ENCODE results near the gene NTN1.

Gene NTN1

DNA sequence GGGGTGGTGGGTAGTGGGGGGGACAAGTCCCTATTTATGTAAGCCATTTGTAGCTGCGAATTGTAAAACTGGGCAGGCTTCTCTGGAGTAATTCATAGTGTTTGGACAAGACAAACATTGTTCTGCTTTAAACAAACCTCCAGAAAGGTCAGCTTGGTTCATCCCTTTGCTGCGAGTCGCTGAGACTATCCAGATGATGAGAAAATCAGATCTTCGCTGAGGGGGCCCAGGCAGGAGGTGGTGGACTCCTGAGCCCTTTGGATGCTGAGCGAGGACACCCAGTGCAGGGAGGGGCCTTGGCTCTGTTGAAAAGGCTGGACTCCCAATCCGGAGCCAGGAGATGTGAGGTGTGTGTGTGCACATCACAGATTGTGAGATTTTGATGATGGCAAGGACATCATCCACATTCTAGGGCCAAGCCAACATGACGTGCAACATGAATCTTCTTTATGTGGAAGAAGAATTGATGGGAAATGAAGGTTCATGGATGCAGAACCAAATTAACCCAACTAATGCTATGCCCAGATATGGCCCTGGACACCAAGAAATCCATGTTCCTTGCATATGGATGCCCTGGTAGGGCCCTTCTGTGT lies 15.0 kb upstream of the NTN1 start:
- DNase-seq: no peak

DNA sequence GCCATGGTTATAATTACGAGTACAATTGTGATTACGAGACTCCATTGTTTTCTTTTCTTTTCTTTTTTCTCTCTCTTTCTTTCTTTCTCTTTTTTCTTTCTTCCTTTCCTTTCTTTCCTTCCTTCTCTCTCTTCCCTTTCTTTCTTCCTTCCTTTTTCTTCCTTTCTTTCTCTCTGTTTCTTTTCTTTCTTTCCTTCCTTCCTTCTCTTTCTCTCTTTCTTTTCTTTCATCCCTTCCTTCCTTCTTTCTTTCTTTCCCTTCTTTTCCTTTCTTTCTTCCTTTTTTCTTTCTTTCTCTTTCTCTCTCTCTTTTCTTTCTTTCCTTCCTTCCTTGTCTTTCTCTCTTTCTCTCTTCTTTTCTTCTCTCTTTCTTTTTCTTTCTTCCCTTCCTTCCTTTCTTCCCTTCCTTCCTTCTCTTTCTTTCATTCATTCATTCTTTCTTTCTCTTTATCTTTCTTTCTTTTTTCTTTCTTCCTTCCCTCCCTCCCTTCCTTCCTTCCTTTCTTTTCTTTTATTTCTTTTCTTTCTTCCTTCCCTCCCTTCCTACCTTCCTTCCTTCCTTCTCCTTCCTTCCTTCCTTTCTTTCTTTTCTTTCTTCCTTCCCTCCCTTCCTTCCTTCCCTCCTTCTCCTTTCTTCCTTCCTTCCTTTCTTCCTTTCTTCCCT lies 14.1 kb upstream of the NTN1 start:
- DNase-seq: no peak

DNA sequence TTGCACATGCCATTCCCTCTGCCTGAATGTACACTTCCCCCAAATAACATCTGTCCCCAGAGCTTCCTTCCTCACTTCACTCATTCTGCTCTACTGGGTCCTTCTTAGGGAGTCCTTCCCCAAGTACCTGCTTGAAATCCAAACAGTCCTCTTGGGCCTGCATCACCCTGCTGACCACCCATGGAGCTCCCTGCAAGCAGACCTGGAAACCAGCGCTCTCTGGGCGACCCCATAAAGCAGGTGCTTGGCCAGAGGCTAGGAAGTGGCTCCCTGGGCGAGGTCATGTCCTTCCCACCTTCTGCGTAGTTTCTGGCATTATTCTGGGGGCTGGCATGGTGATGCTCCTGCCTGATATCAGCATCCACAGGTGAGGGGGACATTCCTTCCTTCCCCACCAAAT lies 12.2 kb upstream of the NTN1 start:
- DNase-seq: no peak

DNA sequence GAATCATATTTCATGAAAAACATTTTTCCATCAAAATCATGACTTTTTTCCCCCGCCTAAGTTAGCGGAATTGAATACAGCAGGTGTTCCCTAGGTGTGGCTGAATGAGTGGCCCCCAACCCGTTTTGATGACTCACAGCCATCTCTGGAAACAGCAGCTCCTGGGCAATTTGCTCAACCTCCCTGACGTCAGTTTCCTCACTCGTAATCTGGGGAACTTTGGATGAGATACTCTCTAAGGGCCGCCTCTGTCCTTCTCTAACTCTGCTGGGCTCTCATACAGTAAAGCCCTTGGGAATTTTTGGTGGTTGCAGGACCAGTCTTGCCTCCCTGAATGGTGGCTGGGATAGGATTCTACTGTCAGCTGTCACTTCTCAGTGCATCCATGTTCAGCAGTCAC lies 11.6 kb upstream of the NTN1 start:
- no peak for DNase-seq

DNA sequence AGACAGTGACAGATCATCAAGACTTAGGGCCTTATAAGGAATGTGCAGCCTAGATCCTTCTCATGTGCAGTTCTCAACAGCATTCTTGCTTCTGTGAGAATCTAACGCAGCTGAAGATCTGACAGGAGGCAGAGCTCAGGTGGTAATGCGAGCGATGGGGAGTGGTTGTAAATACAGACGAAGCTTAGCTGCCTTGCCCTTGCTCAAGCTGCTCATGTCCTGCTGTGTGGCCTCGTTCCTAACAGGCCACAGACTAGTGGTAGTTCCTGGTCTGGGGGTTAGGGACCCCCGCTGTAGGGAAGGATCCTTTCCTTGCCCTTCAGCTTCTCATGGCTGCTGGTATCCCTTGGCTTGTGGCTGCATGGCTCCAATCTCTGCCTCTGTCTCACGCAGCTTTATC lies 10.3 kb upstream of the NTN1 start:
- no peak for DNase-seq

DNA sequence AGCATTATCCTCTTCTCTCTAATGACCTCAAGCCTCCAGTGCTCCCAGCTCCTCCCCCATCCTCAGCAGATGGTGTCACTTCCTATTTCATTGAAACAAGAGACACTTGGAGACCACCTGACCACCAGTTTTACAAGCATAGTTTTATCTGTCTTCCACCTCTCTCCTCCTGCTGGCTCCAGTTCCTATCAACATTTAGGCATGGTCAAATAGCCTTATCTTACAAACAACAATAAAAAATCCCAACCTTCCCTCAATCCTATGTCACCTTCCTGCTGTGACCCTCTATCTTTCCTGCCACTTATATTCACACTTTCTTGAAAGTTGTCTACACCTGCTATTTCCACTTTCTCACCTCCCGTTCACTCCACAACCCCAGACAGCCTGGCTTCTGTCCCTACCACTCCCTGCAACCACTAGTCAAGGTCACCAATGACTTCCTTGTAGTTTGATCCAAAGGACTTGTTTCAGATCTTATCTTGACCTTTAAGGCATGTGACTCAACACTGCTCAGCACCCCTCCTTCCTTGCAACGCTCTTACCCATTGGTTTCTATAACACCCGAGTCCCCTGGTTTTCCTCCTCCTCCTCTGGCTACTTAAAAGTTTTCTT lies 4.3 kb upstream of the NTN1 start:
- DNase-seq: no peak

DNA sequence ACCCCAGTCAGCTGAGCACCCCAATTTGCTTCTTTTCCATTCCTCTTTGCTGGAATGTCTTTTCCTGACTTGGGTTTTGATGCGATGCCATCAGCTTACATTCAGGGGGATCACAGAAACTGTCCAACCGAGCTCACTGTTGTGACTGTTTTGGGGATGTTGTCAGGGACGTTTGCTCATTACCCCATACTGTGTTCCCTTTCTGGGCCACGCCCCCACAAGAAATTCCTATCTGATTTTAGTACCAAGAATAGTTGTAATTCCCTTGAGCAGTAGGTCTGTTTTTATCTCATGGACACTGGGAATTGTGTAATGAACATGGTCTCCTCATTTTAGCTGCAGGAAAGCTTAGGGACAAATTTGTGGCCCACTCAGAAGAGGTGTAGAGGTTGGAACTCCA lies 2.6 kb upstream of the NTN1 start:
- no peak for DNase-seq

DNA sequence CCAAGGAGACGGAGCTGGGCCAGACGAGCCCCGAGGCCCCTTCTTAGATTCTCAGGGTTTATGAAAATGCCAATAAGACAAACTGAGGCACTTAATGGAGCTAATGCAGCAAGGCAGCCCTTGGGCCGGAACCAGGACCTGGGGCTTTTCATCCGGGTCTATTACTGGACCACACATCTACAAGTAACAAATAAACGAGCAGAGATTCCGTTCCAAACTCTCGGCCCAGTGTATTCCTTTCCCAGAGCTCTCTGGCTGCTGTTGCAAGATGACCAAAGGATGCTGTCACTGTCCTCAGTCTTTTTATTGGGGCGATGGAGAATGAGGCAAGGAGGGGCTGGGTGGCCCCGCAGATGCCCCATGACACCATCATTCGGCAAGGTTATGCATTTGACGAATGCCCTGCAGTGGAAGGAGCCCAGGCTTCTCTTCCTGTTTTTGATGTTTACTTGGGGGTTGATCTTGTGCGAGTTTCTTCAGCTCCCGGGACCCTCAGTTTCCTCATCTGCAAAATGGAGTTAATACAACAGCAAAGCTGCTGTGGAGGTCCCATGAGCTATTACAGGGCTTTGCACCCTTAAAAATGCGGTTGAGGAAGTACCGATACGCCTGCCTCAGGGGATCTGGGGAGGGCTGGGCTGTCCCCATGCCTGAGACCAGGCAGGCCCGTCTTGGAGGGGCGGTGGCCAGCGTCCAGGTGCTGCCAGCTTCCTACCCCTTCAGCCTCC lies 1.1 kb upstream of the NTN1 start:
- DNase-seq: no peak

DNA sequence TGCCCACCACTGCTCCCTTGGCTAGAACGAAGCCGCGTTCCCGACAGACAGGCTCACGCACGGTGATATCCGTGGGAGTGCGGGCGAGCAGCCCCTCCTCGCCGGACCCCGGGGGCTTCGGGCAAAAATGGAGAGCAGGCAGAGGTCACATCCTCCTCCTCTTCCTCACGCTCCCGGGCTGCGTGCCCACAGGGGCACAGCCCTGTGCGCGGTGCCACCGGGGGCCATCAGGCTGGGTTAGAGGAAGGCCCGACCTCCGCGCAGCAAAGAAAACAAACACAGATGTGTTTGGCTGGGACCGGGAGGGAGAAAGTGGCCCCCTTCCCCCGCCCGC lies 519 bp upstream of the NTN1 start:
- DNase-seq: no peak

DNA sequence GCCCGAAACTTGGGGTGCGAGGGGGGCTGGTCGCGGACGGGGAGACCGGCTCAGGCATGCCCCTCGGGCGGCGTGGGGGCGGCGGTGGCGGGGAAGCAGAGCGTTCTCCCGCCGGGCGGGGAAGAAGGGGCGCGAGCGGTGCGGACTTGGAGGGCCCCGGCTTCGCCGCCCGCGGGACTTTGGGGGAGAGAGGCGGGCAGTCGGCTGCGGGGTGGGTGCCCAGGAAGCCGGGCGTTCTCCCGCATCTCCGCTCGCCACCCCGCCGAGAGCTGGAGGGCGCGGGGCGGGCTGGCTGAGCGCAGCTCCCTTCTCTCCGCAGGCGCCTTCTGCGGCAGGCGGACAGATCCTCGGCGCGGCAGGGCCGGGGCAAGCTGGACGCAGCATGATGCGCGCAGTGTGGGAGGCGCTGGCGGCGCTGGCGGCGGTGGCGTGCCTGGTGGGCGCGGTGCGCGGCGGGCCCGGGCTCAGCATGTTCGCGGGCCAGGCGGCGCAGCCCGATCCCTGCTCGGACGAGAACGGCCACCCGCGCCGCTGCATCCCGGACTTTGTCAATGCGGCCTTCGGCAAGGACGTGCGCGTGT lies 772 bp downstream of the NTN1 start:
- no peak for DNase-seq

DNA sequence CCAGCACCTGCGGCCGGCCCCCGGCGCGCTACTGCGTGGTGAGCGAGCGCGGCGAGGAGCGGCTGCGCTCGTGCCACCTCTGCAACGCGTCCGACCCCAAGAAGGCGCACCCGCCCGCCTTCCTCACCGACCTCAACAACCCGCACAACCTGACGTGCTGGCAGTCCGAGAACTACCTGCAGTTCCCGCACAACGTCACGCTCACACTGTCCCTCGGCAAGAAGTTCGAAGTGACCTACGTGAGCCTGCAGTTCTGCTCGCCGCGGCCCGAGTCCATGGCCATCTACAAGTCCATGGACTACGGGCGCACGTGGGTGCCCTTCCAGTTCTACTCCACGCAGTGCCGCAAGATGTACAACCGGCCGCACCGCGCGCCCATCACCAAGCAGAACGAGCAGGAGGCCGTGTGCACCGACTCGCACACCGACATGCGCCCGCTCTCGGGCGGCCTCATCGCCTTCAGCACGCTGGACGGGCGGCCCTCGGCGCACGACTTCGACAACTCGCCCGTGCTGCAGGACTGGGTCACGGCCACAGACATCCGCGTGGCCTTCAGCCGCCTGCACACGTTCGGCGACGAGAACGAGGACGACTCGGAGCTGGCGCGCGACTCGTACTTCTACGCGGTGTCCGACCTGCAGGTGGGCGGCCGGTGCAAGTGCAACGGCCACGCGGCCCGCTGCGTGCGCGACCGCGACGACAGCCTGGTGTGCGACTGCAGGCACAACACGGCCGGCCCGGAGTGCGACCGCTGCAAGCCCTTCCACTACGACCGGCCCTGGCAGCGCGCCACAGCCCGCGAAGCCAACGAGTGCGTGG lies 1.5 kb downstream of the NTN1 start:
- no peak for DNase-seq

DNA sequence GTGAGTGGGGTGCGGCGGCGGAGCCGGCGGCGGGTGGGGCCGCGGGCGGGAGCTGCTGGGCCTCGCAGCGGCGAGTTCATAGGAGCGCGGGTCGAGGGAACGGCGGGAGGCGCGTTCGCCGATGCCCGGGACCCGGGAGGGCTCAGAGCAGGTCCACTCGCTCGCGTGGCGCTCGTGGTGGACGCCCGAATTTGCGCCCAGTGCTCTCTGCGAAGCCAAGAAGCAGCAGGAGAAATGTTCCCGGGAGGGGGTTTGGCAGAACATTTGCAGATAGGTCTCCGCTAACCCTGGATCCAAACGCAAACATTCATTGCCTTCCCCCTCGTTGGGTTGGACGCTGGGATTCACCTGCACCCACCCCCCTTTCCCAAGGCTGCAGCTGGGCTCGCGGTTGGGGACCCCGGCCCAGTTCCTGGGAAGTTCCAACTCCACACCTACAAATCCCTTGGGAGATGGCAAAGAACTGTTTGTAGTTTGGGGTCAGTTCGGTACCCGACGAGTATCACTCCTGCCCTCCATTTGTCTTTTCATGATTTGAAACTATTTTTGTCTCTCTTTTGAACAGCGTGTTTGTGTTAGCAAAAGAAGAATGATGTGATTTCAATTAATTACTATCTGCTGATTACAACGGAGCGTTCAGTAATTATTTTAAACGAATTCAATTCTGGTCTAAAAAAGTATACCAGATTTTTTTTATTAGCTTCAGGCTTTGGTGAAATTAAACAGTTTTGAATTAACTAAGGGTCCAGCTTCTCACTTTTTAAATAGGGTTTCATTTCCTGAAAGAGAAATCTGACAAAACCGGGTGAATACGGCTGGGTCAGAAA lies 2.3 kb downstream of the NTN1 start:
- DNase-seq: no peak

DNA sequence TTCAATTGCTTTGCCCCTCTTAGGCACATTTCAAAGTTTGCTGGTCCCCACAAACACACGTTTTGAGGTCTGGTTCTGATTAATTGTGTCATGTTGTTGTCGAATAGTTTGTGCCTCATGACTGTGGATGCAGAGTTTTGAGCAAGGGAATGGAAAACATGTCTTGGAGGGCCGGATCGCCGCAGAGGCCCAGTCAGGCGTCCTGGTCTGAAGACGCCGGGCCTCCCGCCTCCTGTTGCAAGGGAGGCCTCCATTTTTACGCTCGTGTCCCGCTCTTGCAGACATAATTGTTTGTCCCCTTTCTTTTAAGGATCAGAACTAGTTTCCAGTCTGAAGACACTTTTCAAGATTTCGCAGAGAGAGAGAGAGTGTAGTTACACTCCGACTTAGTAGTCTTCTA lies 3.2 kb downstream of the NTN1 start:
- no peak for DNase-seq

DNA sequence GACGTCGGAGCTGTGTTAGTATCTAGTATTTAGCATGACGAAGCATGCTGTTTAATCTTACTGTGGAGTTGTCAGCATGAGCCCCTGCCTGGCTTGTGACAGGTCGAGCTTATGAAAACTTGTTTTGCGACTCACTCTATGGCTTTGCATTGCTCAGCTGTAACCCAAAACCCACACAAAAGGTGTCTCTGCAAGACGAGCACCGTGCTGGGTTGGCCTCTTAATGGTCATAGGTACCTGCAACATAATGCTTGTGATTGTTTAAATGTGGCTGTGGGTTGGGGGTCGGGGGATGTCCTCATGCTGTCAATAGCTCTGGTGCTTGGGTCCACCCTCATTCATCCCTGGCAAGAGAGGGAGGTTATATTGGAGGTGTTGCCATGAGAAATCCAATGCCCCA lies 5.4 kb downstream of the NTN1 start:
- no peak for DNase-seq

DNA sequence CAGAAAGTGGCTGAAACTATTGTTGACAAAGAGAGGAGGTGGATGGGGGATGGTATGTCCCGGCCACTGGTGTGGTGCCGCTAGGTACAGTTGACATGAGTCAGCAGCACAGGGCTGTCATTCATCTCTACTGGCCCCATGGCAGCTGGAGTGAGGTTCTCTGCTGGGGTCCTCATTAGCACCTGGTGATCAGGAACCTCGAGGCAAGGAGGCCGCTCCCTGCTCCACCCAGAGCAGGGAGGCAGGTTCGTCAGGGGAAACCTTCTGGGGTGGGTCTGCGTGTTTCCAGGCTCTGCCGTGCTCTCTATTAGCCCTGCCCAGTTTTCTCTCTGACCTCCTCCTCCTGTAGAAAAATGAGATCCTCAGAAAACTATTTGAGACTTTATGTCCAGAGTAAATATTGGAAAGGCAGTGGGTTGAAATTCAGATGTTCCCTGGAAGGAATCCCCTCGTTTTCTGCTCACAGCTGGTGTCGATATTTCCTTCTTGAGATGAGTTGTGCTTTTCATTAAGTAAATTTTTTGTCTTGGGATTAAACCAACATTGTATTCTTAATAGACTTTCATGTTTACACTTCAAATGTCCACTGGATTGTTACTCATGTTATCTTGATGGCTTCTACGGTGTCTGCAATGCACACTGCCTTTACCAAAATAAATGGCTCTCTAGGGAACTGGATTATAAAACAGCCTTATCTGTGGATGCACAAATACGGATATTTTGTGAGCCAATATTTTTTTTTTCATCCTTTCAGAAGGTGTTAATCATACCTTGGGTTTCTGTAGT lies 7.1 kb downstream of the NTN1 start:
- no peak for DNase-seq

DNA sequence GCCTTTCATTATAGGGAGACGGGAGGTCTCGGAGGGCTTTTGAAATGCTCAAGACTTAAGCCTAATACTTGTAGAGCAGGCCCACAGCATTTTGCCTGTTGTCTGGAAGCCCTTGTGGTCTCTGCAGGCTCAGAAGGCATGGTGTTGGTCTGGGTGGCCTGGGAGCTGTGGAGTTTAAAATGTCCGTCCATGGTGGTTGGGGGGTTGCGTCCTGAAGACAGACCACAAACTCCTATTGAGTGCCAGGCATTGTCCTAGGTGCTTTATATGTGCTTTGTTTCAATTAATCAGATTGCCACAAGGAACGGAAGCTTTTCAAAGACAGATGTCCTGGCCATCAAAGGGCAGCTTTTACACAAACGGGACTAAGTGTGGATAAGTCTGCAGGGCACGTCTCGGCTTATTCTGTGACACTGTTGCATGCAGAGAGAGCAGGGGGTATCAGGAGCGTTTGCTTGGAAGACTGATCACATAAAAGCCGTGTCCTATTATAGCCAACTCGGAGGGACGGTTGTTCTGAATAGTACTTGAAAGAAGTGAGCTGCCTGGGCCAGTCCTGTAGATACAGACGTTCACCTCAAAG lies 7.8 kb downstream of the NTN1 start:
- DNase-seq: no peak

DNA sequence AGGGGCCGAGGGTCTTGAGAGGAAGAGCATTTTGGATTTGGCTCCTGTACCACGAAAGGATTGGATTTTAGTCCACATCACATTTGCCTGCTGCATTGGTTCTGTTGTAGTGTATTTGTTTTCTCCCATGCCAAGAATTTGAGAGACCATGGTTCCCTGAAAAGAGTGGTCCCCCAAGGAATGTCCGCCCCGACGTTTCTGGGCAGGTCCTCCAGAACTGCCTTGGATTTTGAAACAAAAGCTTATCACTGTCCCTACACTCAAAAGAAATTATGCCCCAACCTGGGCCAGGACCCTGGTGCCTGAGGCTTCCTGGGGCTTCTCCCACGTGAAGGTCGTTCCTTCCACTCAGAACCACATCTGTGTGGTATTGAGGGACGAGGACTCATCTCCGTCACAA lies 10.8 kb downstream of the NTN1 start:
- DNase-seq: no peak

DNA sequence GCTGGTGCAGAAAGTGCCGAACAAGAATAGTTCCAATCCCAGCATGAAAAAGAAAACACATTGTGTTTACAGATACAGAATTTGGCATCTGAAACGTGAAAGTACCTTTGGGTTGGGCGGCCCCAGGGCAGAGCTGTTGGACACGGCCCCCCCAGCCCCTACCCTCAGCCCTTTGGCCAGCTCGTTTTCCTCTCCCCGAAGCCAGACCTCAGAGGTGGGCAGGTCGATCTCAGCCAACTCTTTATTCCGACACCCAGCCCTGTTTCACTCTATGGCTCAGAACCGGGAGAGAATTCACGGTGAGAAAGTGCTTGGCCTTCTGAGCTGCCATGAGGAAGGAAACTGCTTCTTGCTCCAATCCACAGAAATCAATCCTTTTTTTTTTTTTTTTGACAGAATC lies 11.3 kb downstream of the NTN1 start:
- no peak for DNase-seq

DNA sequence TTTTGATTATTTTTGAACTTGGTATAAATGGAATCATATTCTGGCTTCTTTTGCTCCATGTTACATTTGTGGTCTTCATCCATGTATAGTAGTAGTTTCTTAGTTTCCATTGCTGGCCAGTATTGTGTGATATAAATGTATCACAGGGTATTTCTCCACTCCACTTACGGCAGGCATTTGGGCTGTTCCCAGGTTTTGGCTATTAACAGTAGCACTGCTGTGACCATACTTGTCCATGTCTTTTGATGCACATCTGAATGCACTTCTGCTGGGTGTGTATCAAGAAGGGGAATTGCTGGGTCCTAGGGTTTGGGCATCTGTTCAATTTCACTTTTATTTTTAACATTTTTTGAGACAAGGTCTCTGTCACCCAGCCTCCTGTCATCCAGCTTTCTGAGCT lies 13.9 kb downstream of the NTN1 start:
- DNase-seq: no peak

DNA sequence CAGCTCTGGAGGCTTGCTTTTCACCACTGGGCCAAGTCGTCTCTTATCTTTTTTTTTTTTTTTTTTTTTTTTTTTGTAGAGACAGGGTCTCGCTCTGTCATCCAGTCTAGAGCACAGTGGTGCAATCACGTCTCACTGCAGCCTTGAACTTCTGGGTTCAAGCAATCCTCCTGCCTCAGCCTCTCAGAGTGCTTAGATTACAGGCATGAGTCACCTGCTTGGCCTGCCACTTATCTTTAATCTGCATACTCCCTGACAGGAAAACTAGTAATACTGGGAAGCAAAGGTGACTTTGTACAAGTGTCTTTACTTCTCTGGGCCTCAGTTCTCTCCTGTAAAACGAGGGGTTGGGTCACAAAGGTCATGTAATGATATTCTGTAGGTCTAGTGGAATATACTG lies 15.0 kb downstream of the NTN1 start:
- no peak for DNase-seq

DNA sequence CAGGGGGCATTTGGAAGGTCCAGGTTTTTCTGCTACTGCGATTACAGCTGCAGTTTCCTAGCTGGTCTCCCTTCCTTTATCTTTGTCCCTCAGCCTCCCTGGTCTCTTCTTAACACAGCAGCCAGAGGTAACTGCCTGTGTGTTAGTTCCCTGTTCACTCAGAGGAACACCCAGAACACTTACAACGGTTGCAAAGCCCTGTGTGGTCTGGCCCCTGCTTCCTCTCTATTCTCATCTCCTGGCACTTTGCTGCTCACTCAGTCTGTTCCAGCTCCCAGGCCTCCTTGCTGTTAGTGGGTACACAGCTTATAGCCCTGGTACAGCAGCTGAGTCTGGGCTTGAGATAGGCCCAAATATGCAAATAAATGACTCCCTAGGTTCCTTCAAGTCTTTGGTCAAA lies 16.4 kb downstream of the NTN1 start:
- DNase-seq: no peak
